GM12873 (cell line): ENCODE data around the gene CCDC60.

Source experiments
- TF ChIP-seq, protein P1 (sequence below): IDR thresholded peaks from 2 replicates; pipeline ENCODE4 v1.5.1; 2012; ENCODE audit warnings: low read depth, mild to moderate bottlenecking, moderate library complexity, low read length, control low read depth; ENCODE audit not compliant: insufficient read depth; ENCODE audit errors: missing control alignments

Gene CCDC60

DNA sequence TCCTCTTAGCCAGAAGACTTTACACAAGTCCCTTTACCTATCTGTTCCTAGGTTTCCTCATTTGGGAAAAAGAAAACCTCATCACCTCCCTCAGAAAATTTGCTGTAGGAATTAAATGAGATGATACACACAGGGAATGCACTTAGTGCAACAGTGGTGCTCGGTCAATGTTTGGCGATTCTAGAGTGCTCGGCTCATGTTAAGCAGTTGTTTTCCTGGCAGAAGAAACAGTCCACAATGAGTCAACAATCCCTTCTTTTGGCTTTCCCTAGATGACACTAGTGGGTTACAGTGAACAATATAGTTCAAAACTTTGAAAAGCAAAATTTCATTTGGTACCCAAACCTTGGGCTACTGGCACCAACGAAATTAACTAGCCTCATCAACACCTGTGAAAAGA lies 255.1 kb downstream of the CCDC60 start:
- TF ChIP-seq, protein P1, sequence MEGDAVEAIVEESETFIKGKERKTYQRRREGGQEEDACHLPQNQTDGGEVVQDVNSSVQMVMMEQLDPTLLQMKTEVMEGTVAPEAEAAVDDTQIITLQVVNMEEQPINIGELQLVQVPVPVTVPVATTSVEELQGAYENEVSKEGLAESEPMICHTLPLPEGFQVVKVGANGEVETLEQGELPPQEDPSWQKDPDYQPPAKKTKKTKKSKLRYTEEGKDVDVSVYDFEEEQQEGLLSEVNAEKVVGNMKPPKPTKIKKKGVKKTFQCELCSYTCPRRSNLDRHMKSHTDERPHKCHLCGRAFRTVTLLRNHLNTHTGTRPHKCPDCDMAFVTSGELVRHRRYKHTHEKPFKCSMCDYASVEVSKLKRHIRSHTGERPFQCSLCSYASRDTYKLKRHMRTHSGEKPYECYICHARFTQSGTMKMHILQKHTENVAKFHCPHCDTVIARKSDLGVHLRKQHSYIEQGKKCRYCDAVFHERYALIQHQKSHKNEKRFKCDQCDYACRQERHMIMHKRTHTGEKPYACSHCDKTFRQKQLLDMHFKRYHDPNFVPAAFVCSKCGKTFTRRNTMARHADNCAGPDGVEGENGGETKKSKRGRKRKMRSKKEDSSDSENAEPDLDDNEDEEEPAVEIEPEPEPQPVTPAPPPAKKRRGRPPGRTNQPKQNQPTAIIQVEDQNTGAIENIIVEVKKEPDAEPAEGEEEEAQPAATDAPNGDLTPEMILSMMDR: no peak
